HG02759 (cell line): Measurements from ENCODE around the gene ACTL8.

ENCODE experiments used
- ATAC-seq: cut with Tn5 transposase; IDR thresholded peaks from one replicate; pipeline ENCODE4 v1.9.1; 2021; ENCODE audit warnings: mild to moderate bottlenecking, moderate library complexity; ENCODE audit not compliant: unreplicated experiment

ACTL8 gene

DNA sequence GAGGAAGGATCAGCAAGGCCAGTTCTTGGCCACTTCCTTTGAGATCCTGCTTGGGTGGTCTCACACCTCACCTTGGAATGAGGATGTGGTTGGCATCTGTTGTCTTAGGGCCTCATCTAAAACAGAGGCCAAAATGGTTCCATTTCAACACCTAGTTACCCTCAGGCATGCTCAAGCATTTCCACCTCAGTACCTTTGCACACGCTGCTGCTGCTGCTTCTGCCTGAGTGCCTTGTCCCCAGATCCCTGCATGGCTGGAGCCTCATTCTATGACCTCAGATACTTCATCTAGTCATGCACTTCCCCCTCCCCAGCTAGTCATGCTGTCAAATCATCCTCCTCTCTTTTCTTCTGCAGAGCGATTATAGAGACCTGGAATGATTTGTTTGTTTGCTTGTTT lies 86.8 kb downstream of the ACTL8 start:
- ATAC-seq = no peak

DNA sequence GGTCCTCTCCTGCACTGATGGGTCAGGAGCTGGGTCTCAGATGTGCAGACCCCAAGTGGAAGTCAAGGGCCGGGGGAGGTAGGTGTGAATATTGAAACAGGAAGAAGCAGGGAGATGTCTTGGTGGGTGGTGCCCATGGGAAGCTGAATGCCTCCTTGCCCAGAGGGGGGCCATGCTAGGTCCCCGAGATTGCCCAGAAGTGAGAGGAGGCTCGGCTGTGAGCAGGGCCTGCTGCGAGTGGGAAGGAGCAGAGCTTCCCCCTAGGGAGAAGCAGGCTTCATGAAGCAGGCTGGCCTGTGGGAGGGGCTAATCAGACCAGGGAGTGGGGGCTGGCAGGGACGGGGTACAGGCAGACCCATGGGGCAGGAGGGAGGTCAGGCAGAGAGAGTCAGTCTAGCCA lies 87.6 kb downstream of the ACTL8 start:
- no peak for ATAC-seq

DNA sequence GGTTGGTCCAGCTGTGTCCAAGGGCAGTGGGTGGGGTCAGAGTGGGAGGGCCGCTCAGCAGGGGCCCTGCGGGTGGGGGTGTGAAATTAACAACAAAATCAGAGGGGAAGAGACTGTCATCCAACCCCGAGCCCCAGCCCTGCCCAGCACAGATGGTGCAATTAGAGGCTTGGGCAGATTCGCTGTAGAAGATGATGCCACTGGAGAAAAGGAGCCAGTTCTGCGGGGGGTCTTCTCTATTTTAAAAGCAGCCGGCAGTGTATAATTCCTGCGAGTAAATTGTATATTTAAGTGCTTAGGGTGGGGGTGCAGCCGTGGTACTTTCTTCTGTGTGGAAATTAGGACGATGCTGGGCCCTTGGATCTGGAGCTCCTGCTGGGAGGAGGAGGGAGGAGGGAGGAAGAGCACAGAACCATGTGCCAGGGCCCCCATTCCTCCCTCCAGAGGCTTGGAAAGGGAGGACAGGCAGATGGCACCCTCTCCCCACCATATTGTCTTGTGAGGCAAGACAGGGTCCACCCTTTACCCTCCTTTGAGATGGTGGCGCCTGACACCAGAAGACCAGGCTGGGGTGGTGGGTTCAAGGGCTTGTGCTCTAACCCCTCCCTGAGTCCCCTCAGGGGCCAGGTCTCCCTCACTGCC lies 89.2 kb downstream of the ACTL8 start:
- no peak for ATAC-seq

DNA sequence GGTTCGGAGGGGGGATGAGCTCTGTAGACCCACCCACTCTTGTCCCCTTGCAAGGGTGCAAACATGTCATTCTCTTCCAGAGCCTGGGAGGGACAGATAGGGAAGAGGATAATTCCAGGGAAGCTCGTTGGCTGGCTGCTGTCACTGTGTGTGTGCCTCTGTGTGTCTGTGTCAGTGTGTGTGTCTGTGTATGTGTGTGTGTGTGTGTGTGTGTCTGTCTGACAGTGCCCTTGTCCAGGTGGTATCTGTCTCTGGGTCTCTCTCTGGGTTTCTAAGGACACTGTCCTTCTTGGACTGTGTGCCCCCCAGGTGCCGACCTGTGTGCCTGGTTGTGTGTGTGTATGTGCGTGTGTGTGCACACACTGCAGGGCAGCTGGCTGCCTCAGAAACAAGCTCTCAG lies 90.5 kb downstream of the ACTL8 start:
- no peak for ATAC-seq

DNA sequence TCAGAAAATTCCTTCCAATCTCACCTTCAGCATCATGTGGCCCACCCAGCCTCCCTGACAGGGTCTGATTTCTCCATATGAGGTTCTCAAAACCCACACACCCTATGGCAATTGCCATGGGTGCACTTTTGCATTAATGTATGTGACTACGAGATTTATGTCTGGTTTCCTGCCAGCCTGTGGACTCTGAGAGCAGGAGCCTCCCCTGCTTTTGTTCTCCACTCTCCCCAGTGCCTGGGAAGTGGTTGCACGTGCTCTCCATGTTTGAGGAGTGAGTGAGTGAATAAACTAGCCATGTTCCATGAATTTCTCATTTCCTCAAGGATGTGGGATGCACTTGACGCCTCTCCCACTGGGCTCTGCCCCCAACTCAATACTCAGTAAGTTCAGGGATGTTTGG lies 91.2 kb downstream of the ACTL8 start:
- ATAC-seq = no peak

DNA sequence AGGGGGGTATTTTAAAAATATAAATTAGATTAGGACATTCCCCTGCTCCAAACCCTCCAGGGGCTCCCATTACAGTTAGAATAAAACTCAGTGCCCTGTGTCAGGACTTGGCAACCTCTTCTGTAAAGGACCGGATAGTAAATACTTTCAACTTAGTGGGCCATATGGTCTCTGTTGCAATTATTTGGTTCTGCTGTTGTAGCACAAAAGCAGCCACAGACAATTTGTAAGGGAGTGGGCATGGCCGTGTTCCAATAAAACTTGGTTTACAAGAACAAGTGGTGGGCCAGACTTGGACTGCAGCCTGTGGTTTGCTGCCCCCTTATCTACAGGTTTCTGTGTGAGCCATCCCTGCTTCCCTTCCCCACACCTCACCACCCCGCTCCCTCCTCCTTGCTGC lies 92.0 kb downstream of the ACTL8 start:
- no peak for ATAC-seq

DNA sequence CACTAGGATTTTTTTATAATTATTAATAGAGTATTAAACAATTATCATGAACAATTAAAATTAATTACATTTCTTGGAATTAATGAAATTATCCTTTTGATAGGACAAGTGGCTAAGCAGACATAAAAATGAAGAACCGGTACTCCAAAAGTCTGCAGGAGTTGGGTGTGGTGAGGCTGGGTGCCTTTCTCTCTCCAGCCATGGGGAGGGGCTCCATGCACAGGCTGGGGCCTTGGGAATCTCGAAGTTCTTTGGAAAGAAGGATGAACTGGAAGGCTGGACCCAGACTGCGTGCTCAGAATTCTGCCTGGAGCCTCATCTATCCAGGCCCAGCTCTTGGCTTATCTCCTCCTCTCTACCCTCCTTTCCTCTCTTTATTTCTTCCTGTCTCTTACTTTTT lies 94.1 kb downstream of the ACTL8 start:
- no peak for ATAC-seq

DNA sequence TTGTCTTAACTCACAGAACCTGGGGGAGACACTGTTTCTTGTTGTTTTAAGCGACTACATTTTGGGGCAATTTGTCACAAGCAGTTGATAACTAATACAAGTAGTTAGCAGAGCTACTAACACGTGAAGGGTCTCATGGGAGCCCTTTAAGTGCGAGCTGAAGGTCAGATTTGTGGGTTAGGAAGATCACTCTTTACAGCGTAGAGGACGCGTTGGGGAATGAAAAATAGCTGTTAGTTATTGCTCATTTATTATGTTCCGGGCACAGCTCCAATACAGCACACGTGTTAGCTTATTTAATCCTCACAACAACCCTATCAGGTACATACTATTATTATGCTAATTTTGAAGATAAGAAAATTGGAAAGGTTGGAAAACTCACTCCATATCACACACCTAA lies 95.9 kb downstream of the ACTL8 start:
- no peak for ATAC-seq

DNA sequence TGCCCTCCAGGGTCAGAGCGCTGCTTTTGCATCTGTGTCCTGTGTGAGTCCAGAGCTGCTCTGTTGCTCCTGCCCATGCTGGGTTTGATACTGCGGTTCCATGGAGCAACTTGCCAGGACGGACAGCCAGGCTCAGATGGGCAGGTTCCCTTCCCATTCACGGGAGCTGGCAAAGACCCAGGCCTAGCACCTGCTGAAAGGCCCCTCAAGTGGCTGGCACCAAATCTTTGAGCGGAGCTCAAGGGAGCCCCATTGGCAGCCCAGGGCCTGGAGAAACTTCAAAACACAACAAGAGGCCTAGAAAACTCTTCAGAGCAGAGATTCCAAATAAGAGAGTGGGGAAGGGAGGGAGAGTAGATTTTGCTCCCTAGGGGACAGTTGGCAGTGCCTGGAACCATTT lies 97.2 kb downstream of the ACTL8 start:
- ATAC-seq = no peak

DNA sequence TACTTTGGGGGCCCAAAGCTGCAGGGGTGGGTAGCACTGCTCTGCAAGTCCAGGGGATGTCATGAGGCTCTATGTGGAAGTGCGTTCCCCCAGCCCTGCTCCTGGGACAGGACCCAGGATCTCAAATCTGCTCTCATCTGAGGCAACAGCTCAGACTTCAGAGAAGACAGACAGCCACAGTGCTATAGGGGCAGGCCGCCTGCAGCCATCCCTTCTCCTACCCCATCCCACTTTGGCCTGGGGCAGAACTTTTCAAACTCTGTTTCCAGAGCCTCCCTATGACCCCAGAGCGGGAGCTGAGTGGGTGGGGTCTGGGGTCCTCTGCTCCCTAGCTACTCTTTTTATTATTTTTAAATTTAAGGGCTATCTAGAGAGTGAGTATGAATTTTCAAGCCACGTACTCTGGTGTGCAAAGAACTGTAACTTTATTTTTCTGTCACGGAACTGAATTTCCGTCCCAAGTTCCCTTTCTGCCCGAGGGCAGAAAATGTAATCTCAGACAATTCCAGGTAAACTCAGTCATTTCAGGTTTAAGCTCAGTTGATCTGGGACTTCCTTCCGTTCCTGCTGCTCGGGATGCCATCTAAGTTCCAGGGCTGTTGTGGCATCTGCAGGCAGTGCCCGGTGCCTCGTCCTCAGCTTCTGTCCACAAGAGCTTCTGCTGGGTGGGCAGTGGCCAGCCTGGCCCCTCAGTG lies 98.3 kb downstream of the ACTL8 start:
- ATAC-seq = no peak

DNA sequence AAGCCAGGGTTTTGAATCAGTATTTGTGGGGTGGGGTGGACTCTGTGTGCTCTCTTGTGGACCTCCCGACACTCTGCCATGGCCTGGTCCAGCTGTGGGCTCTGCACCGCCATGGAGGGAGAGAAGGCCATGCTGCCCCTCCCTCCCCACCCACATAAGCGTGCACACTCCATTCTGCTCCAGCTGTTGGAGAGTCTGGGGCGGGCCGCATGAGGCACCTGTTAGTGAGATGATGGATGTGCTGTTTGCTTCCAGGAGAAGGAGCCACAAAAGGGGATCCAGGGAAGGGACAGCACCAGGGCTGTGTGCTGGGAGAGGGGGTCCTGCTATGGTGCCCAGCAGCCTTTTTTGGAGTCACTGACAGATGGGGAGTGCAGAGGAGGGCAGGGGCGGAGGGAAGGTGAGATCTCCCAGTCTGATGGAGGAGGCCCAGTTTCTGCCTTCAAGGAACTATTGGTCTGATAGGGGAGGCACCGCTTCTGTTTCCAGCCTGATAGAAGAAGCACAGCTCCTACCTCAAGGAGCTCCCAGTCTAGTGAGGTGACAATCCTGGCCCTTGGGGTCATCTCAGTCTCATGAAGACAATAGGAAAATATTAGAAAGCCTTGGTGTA lies 101.5 kb downstream of the ACTL8 start:
- ATAC-seq = no peak

DNA sequence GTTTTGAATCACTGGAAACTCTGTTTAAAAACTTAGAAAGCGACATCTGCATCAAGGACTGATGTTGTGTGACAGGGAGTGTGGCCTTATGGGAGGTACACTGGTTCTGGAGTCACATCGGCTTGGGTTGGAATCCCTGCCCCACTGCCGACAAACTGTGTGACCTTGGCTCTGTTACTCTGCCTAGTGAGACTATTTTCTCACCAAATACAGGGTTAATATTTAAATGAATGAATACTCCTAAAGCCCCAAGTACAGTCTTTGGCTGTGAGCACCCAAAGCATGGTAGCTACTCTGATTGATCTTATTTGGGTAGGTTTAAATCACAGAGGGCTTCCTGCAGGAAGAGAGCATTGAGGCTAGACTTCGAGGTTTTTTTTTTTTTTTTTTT lies 102.0 kb downstream of the ACTL8 start:
- ATAC-seq = no peak

DNA sequence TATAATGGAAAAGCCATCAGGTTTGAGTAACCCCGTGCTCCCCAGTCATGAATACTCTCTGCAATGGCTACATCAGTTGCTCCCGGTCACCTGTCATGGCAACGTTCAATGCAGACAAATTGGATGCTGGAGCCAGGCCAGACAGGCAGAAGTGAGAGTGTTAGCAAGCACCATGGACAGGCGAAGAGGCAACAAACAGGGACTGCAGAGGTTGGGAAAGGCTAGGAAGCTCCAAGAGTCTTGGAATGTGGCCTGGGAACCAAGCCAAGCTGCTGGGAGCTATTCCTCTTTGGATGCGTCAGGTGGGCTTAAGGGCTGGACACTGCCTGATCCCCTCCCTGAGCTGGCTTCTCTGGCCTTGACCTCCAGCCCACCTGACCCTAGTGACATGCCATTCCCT lies 102.9 kb downstream of the ACTL8 start:
- no peak for ATAC-seq

DNA sequence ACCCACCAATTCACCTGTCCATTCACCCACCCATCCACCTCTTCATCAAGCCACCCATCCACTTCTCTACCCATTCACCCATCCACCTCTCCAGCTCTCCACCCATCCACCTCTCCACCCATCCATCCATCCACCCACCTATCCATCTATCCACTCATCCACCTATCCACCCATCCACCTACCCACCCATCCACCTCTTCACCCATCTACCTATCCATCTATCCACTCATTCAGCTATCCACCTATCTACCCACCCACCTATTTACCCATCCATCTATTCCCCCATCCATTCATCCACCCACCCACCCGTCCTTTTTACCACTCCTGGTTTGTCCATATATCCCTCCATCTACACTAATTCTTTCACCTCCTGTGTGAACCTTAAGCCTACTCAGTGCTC lies 105.7 kb downstream of the ACTL8 start:
- ATAC-seq = no peak

DNA sequence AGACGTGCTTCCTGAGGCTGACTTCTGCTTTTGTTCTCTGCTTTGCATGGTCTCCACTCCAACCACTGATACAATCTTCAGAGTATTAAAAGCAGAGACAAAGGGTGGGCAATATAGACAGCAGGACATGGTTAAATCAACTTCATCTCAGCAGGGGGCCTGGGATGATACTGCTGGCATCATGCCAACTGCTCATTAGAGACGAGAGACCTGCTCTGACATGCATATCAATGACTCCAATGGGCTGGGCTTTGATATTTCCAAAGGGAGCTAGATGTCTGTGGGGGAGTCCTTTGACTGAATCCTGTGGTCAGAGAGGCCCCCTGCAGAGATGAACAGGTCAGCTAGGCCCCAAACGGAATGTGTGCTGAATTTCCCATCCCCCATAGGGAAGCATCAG lies 106.6 kb downstream of the ACTL8 start:
- ATAC-seq = no peak

DNA sequence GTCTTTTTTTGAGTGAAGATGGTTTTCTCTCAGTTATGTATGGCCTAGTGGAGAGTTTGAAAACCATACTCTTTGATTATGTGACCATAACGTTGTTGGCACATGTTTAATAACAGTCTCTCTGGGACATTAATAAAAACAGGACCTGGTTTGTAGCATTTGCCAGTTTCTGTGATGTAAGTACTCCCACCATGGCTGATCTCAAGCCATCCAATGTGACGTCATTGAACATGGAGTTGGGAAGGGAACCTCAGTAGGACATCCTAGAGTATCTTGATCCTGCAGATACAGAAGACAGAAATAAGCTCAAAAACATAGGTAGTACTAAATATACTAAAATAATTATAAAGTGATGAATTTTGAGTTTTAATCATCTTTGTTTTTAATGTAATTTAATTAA lies 107.0 kb downstream of the ACTL8 start:
- no peak for ATAC-seq

DNA sequence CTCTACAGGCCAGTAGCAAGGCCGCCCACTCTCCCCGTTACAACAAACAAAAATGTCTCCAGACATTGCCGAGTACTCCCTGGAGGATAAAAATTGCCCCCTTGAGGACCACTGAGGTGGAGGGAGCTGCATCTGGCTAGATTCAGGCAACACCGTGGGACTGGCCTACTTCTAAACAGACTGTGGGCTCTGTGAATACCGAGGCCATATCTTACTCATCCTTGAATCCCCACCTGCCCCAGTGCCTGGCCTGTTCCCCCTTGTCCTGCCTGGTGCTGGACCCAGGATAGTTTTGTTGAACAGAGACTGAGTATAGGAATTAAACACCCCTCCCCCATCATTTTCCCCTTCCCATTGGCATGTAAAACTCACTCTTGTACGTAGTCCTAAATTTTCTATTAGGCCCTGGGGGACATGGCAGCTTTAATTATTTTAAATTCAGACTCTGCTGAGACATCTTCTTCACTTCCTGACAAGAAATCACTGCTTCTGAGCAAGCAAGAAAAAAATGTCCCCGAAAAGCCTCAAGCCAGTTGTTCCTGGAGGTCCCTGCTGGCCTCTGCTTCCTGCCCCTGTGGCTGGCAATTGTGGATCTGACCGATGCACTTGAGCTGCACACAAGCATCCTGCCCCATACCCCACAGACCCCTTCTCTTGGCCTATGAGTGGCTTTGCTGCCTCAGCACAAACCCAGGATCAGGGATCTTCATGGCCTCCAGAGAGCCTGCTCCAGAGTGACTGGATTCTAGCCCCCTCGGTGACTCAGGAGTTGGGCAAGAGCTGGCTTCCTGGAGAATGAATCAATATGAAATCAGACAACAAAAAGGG lies 111.0 kb downstream of the ACTL8 start:
- ATAC-seq = no peak

DNA sequence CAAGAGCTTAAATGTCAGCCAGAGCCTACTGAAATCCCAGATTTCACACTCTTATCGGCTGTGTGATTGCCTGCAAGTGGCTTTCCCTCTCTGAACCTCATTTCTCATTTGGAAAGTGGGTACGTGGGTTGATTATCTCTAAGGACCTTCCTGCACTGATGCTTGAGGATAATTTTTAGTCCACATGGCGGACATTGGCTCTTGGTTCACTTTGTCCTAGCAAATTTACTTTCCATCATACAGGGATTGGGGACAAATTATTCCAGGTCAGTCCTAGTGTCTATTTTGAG lies 111.6 kb downstream of the ACTL8 start:
- no peak for ATAC-seq

DNA sequence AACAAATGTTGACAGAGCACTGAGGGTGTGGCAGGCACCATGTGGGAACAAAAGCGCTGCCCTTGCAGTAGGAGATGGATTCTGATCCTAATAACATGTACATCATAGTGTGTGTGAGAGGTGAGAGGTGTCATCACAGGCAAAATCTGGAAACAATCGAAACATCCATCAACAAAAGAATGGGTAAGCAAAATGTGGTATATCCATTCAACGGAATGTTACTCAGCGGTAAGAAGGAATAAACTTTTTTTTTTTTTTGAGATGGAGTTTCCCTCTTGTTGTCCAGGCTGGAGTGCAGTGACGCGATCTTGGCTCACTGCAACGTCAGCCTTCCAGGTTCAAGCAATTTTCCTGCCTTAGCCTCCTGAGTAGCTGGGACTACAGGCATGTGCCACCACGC lies 112.3 kb downstream of the ACTL8 start:
- no peak for ATAC-seq

DNA sequence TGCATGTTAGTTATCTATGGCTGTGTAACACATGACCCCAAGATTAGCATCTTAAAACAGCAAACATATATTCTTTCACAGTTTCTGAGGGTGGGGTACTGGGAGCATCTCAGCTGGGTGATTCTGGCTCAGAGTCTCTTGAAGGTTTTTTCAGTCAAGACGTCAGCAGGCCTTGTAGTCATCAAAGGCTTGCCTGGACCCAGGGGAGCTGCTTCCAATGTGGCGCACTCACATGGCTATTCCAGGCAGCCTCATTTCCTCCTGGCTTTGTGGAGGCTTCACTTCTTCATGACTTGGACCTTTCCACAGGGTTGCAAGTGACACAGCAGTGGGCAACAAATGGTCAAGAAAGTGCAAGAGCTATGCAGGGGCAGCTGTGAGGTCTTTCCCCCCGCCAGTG lies 114.7 kb downstream of the ACTL8 start:
- no peak for ATAC-seq

DNA sequence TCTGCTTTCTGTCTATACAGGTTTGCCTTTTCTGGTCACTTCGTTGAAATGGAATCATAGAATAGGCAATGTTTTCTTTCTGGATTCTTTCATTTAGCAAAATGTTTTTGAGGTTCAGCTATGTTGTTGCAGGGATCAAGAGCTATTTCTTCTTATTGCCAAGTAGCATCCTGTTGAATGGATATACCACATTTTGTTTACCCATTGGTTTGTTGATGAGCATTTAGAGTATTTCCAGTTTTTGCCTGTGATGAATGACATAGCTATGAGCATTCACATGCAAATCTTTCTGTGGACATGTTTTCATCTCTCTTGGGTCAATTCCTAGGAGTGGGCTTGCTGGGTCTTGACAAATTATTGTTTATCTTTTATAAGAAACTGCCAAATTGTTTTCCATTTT lies 115.5 kb downstream of the ACTL8 start:
- no peak for ATAC-seq
